Hepatocyte (in vitro differentiated cells): Measurements from ENCODE around the gene OBI1.

Experiments
- EZH2 ChIP-seq: fragments of 200-600 bp; sonication (generic); IDR thresholded peaks from 2 replicates; pipeline ENCODE4 v1.6.1; 2016; ENCODE audit warnings: antibody characterized with exemption, mild to moderate bottlenecking, borderline replicate concordance
- TF ChIP-seq, protein P1 (sequence below): fragments of 200-600 bp; sonication (generic); IDR thresholded peaks from 2 replicates; pipeline ENCODE4 v1.5.1; 2016; ENCODE audit warnings: antibody characterized with exemption, mild to moderate bottlenecking; ENCODE audit not compliant: poor library complexity

DNA sequence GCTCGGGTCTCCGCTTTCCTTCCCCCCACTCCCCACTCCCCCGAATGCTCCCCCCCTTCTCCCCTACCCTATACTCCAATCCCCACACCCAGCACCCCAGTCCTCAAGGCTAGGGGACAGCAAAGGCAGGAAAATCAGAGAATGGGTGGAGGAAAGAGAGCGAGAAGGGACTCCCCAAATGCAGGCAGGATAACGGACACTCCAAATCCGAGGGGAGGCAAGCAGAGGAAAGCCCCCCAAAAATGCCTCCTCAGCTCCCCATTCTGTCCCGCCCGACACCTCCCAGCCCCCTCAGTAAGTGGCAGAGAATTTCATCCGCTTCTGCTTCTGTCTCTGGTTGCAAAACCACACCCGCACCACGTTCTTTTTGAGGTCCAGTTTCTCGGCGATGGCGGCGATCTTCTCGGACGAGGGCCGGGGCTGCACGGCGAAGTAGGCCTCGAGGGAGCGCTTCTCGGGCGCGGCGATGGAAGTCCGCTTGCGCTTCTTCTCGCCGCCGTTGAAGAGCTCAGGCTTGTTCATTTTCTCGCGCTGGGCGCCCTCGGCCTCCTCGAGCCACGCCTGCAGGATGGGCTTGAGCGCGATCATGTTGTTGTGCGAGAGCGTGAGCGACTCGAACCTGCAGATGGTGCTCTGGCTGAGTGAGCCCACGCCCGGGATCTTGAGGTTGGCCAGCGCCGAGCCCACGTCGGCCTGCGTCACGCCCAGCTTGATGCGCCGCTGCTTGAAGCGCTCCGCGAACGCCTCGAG, 57.7 kb downstream of the OBI1 start:
- TF ChIP-seq, protein P1, sequence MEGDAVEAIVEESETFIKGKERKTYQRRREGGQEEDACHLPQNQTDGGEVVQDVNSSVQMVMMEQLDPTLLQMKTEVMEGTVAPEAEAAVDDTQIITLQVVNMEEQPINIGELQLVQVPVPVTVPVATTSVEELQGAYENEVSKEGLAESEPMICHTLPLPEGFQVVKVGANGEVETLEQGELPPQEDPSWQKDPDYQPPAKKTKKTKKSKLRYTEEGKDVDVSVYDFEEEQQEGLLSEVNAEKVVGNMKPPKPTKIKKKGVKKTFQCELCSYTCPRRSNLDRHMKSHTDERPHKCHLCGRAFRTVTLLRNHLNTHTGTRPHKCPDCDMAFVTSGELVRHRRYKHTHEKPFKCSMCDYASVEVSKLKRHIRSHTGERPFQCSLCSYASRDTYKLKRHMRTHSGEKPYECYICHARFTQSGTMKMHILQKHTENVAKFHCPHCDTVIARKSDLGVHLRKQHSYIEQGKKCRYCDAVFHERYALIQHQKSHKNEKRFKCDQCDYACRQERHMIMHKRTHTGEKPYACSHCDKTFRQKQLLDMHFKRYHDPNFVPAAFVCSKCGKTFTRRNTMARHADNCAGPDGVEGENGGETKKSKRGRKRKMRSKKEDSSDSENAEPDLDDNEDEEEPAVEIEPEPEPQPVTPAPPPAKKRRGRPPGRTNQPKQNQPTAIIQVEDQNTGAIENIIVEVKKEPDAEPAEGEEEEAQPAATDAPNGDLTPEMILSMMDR = peak; percentile 16
- peak; percentile 66 for TF ChIP-seq EZH2
